DMS114 treated with DMSO at 0.1 percent for 48 hours (cell line): Measurements from ENCODE around the gene NFATC2.

ENCODE experiments used
- DNase-seq: peaks from one replicate; lab custom pipeline; 2025; ENCODE audit not compliant: unreplicated experiment; lab: John Stamatoyannopoulos, UW

NFATC2 gene

GRCh38 chr20:51396365-51396909, 146.1 kb downstream of the NFATC2 start:
- DNase-seq: no peak

DNA sequence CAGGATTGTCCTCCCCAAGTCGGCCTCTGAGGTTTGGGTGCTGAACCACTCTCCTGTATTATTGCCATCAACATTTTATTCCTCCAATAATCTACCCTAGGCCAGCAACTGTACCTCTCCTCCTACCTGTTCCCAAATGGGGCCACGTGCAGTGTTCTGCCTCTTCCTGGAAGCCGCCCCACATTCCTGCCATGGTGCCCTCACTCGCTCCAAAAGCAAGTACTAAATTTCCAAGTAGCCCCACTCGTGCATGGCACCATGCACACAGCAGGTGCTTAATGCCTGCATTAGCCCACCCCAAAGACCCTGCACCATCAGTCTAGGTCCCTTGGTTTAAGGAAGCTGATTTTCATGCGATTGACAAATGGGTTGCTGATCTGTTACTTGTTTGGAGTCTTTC, 147.8 kb downstream of the NFATC2 start:
- no peak for DNase-seq

DNA sequence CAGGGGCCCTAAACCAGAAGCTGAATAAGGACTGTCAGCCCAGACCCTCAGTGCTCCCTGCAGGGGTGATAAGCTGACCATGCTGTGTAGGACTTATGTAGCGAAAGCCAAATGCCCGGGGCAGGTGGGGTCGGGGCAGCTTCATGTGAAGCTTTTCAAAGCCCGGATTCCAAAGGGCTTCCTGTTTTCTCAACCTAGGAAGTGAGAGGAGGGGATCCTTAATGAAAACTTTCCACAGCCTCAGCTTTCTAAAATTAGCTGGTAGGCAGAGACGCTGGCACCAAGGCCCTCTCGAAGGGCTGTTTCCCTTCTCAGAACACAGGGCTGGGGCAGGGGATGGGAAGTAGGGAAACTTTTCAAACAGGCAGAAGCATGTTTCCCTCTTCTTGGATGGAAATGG, 148.9 kb downstream of the NFATC2 start:
- DNase-seq: no peak

DNA sequence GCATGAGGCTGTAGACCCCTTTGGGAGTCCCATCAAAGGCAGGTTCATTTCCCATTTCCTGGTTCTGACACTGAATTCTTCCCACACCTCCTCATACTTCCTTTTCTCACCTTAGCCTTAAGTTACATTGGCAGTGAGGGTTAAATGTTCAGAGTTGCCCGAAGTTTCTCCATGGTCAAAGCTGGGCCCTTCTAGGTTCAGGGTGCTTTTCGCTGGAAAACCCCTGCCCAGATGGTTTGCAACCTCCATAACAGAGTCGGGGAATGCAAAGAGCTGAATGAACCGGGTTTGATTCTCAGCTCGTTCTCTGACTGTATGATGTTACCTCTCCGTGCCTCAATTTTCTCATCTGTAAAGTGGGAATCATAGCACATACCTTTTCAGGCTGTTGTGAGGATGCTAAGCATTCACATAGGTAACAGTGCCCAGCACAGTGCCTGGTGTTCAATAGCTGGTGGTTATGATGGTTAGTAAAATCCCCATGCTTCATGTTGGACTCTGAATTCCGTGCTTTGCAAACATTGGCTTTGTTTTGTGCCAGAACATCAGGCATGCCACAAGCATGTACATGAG, 149.8 kb downstream of the NFATC2 start:
- DNase-seq: no peak

DNA sequence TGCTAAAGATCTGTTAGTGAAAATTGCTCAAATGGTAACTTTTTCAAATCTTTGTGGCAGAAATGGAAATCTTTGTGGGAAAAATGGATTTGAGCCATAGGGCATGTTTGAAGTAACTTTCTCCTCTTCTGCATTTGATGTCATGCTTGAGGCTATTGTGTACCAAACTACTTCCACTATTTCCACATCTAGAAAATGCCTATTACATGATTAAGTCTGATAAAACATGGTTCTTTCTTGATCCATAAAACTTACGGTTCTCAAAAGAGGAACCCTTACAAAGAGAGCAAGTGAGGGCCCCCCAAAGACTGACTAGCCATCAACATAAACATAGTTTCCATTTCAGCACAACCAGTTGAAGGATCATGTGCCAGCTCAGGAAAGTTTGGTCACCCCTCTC, 150.6 kb downstream of the NFATC2 start:
- DNase-seq: no peak

DNA sequence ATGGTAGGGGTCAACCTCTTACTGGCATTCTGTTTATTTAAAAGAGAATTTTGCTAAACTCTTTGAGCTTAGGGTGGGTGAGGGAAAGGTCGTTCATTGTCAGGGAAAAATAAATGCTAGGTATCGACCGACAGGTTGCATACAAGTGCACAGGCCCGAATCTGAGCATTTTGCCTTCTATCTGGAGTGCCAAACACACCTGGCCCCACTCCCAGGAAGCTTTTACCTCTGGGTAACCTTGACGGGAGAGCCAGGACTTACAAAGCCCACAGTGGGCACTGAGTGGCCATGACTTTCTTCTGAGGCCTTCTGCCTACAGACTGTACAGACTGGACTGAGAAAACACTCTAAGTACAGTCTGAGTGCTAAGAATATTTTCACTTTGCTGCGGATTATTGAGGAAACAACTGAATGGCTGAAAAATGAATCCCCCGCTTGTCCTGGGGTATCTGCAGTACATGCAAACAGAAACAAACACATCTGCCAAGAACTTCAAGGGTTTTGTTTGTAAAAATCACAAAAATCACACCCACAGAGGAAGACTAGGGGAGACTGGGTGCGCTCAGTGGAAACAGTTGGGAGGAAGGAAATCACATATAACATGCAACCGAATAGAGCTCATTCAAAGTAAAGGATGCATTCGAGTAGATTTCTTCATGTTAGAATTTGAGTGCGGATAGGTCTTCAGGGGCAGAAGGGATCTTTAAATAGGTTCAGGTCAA, 152.8 kb downstream of the NFATC2 start:
- no peak for DNase-seq

- DNase-seq: no peak
Measured at GRCh38 chr20:51388756-51389542, 153.6 kb downstream of the NFATC2 start.

DNA sequence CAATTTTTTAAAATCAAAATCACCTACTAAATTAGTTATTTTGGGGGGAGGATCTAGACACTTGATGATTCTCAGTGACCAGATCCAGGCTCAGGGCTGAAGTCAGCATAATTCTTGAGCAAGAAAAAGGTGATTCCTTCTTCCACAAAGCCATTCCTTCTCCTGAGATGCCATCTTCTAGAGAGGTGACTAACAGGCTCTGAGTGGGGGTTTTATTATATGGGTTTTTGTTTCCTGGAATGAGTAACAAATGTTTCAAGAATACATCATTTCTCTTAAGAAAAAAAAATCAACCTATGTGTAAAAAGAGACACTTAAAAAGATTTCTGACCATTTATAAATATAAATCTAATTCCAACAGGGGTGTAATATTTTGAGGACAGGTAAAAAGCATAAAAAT, 154.3 kb downstream of the NFATC2 start:
- DNase-seq: no peak

- DNase-seq: no peak
Measured at GRCh38 chr20:51387125-51387875, 155.2 kb downstream of the NFATC2 start.

DNA sequence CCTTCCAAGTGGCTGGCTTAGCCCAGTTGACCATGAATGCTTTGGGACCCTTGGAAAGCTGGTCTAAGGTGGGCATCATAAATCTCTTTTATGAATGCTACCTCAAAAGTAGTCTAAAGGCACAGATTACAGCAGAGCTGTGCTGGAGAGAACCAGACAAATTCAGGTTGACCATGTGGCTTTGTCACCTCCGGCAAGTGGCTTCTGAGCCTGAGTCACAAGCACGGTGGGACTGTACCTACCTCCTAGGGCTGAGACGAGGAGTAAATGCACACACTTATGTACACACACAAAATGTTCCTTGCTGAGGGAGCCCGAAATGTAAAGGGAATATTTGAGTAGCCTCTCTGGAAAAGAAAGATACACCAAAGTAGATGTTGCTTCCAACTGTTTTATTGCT, 155.9 kb downstream of the NFATC2 start:
- DNase-seq: no peak

GRCh38 chr20:51385646-51386530, 156.6 kb downstream of the NFATC2 start:
- peak; percentile 75 for DNase-seq

DNA sequence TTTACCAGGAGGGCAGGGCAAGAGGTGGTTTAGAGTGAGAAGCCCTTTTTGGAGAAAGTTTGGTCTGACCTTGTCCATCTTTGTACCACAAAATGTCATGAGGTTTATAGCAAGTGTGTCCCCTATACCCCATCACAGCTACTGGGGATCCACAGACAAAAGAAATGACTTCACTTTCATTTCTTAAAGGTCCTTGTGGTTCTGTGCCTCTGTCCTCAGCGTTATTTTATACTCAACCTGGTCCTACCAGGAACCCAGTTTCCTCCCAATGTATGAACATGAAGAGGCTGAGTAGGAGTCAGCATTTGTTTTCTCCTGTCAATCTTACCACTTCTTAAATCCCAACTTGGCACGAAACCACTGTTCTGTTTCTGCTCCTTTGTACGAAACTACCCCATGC, 157.6 kb downstream of the NFATC2 start:
- no peak for DNase-seq

DNA sequence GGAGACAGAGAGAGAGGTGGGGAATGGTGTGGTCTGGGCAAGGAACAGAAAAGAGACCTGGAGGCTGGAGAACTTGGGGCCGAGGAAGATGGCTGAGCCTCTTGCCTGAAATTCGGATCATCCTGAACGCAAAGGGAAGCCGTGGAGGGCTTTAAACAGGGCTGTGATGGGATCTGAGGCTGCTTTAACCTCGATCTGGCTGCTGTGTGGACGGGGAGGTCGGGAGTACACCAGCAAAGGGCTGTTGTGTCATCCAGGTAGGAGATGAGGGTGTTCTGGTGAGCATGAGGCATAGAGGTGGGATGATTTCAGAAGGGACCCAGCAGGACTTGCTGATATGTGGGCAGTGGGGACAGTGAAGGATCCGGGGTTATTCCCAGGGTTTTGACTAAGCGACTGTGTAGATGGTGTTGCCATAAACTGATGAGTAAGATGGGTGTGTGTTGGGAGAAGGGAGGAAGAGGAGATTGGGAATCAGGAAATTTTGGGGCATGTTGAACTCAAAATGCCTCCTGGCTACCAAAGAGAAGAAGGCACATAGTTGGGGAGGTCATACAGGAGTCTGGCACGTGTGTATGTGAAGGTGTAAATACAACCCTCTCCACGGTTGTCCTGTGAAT, 158.5 kb downstream of the NFATC2 start:
- no peak for DNase-seq

- no peak for DNase-seq
Measured at GRCh38 chr20:51382986-51383821, 159.3 kb downstream of the NFATC2 start.

- DNase-seq: no peak
Measured at GRCh38 chr20:51382111-51382985, 160.2 kb downstream of the NFATC2 start.

- DNase-seq: no peak
Measured at GRCh38 chr20:51381557-51381956, 161.0 kb downstream of the NFATC2 start.

- DNase-seq: no peak
Measured at GRCh38 chr20:51380401-51381385, 161.8 kb downstream of the NFATC2 start.
